ENCODE data around the gene SRPK2. TPM values are rescaled to one million over a fixed set of nuclear protein-coding genes. Genes with fewer than 3 reads are reported as not detected.

The SRPK2 gene
- polyA plus RNA-seq, 1 donor from 2014 or later: 118 TPM

DNA sequence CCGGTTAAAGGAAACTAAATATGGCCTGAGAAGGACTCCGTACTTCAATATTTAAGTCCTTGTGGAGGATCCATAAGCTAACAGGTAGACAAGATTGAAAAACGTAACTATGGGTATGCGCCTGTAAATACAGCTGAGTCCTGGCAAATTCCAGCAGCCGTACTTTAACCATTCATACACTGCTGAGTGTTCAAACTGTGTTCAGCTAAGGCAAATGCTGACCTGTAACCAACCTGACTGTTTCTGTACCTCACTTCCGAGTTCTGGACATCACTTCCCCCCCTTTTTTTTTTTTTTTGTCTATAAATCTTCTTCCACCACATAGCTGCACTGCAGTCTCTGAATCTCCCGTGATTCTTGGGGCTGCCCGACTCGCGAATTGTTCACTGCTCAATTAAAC lies 69.1 kb downstream of the SRPK2 start:
- Histone ChIP-seq H3K4me3 (ENCODE audit: low read length) (no peak overlapping the region), H3K27ac (ENCODE audit: low read length) (no peak overlapping the region), H3K27me3 (ENCODE audit: insufficient read depth, low read depth, low read length) (no peaks in the 10 kb centered on the region), H3K36me3 (ENCODE audit: insufficient read depth, low read length) (no peaks in the 10 kb centered on the region), H3K9ac (ENCODE audit: low read length) (no peak overlapping the region), H4K20me1 (ENCODE audit: insufficient read depth) (no peaks in the 10 kb centered on the region), H3K9me3 (ENCODE audit: low read length) (no peaks in the 10 kb centered on the region), H3F3A (ENCODE audit: insufficient read depth, low read length, poor library complexity, severe bottlenecking) (no peaks in the 10 kb centered on the region), H3K79me2 (replicated peaks; ENCODE audit: insufficient read depth, low read length) (peaks cover 24% of the 10 kb centered on the region), H2AFZ (ENCODE audit: low read depth, low read length) (no peak overlapping the region), H3K4me2 (ENCODE audit: low read length) (no peak overlapping the region), H3K9me2 (ENCODE audit: insufficient read depth, low read length) (no peaks in the 10 kb centered on the region)
- TF ChIP-seq POLR2AphosphoS5 (IDR thresholded peaks at IDR 0.05): no peak

GRCh38 chr7:105316578-105317344 lies 72.0 kb downstream of the SRPK2 start:
- no peak for TF ChIP-seq MXI1 (conservative IDR thresholded peaks at IDR 0.05; ENCODE audit: poor library complexity, severe bottlenecking)
- no peak for TF ChIP-seq RAD21 (conservative IDR thresholded peaks at IDR 0.05)
- TF ChIP-seq CTCF (IDR thresholded peaks at IDR 0.05; ENCODE audit: poor library complexity, severe bottlenecking): no peak
- TF ChIP-seq EZH2 (IDR thresholded peaks at IDR 0.05; ENCODE audit: borderline replicate concordance, insufficient read depth, low read length, poor library complexity, severe bottlenecking): no peak
- TF ChIP-seq TAF1 (IDR thresholded peaks at IDR 0.05; ENCODE audit: low read depth): no peak
- no peak for TF ChIP-seq POLR2AphosphoS5 (IDR thresholded peaks at IDR 0.05)
- no peak for TF ChIP-seq EP300 (conservative IDR thresholded peaks at IDR 0.05; ENCODE audit: poor library complexity, severe bottlenecking)
- no peaks in the 10 kb centered on the region for H3K36me3 ChIP-seq (ENCODE audit: insufficient read depth, low read length)
- H3K79me2 ChIP-seq (replicated peaks; ENCODE audit: insufficient read depth, low read length): peaks cover 13% of the 10 kb centered on the region
- no peaks in the 10 kb centered on the region for H3F3A ChIP-seq (ENCODE audit: insufficient read depth, low read length, poor library complexity, severe bottlenecking)
- no peaks in the 10 kb centered on the region for H4K20me1 ChIP-seq (ENCODE audit: insufficient read depth)
- H3K4me3 ChIP-seq (ENCODE audit: low read length): no peak overlapping the region
- no peaks in the 10 kb centered on the region for H3K9me2 ChIP-seq (ENCODE audit: insufficient read depth, low read length)
- H3K9ac ChIP-seq (ENCODE audit: low read length): no peak overlapping the region
- H3K9me3 ChIP-seq (ENCODE audit: low read length): no peaks in the 10 kb centered on the region
- no peak overlapping the region for H2AFZ ChIP-seq (ENCODE audit: low read depth, low read length)
- H3K27ac ChIP-seq (ENCODE audit: low read length): no peak overlapping the region
- H3K4me2 ChIP-seq (ENCODE audit: low read length): no peak overlapping the region
- H3K27me3 ChIP-seq (ENCODE audit: insufficient read depth, low read depth, low read length): no peaks in the 10 kb centered on the region

DNA sequence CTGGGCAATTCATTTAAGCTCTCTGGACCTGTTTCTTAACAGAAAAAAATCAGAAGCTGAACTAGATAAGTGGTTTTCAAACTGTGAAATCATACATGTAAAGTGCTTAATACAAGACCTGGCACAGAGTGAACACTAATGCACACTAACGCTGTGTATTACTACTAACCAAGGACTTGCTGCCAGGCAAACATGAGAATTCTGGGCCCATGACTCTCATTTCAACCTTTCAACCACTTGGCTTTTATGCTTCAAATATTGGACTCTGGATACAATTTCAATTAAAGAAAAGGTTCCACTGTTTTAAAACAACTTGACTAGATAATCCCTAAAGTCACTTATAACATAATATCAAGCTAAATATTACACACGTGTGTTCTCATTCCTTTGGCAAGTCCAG lies 73.4 kb downstream of the SRPK2 start:
- Histone ChIP-seq H2AFZ (ENCODE audit: low read depth, low read length) (no peak overlapping the region), H3K9me3 (ENCODE audit: low read length) (no peaks in the 10 kb centered on the region), H3F3A (ENCODE audit: insufficient read depth, low read length, poor library complexity, severe bottlenecking) (no peaks in the 10 kb centered on the region), H3K79me2 (replicated peaks; ENCODE audit: insufficient read depth, low read length) (peaks cover 17% of the 10 kb centered on the region), H3K27me3 (ENCODE audit: insufficient read depth, low read depth, low read length) (no peaks in the 10 kb centered on the region), H3K9ac (ENCODE audit: low read length) (no peak overlapping the region), H4K20me1 (ENCODE audit: insufficient read depth) (no peaks in the 10 kb centered on the region), H3K9me2 (ENCODE audit: insufficient read depth, low read length) (no peaks in the 10 kb centered on the region), H3K4me2 (ENCODE audit: low read length) (no peak overlapping the region), H3K4me3 (ENCODE audit: low read length) (no peak overlapping the region), H3K27ac (ENCODE audit: low read length) (no peak overlapping the region), H3K36me3 (ENCODE audit: insufficient read depth, low read length) (no peaks in the 10 kb centered on the region)
- no peak for TF ChIP-seq EZH2 (IDR thresholded peaks at IDR 0.05; ENCODE audit: borderline replicate concordance, insufficient read depth, low read length, poor library complexity, severe bottlenecking)
- TF ChIP-seq SMC3 (conservative IDR thresholded peaks at IDR 0.05; ENCODE audit: poor library complexity): no peak
- TF ChIP-seq EP300 (conservative IDR thresholded peaks at IDR 0.05; ENCODE audit: poor library complexity, severe bottlenecking): no peak
- TF ChIP-seq MXI1 (conservative IDR thresholded peaks at IDR 0.05; ENCODE audit: poor library complexity, severe bottlenecking): no peak
- no peak for TF ChIP-seq CTCF (IDR thresholded peaks at IDR 0.05; ENCODE audit: poor library complexity, severe bottlenecking)
- TF ChIP-seq POLR2AphosphoS5 (IDR thresholded peaks at IDR 0.05): no peak
- no peak for TF ChIP-seq RAD21 (conservative IDR thresholded peaks at IDR 0.05)
- TF ChIP-seq TAF1 (IDR thresholded peaks at IDR 0.05; ENCODE audit: low read depth): no peak
- TF ChIP-seq, protein P1, sequence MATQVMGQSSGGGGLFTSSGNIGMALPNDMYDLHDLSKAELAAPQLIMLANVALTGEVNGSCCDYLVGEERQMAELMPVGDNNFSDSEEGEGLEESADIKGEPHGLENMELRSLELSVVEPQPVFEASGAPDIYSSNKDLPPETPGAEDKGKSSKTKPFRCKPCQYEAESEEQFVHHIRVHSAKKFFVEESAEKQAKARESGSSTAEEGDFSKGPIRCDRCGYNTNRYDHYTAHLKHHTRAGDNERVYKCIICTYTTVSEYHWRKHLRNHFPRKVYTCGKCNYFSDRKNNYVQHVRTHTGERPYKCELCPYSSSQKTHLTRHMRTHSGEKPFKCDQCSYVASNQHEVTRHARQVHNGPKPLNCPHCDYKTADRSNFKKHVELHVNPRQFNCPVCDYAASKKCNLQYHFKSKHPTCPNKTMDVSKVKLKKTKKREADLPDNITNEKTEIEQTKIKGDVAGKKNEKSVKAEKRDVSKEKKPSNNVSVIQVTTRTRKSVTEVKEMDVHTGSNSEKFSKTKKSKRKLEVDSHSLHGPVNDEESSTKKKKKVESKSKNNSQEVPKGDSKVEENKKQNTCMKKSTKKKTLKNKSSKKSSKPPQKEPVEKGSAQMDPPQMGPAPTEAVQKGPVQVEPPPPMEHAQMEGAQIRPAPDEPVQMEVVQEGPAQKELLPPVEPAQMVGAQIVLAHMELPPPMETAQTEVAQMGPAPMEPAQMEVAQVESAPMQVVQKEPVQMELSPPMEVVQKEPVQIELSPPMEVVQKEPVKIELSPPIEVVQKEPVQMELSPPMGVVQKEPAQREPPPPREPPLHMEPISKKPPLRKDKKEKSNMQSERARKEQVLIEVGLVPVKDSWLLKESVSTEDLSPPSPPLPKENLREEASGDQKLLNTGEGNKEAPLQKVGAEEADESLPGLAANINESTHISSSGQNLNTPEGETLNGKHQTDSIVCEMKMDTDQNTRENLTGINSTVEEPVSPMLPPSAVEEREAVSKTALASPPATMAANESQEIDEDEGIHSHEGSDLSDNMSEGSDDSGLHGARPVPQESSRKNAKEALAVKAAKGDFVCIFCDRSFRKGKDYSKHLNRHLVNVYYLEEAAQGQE (IDR thresholded peaks at IDR 0.05; ENCODE audit: borderline replicate concordance): no peak

Measured in neural cell (in vitro differentiated cells).